Measurements from ENCODE around the gene NEGR1.

Gene NEGR1

GRCh38 chr1:71766748-71767147 lies 515.6 kb downstream of the NEGR1 start:
- no peak for DNase-seq

- DNase-seq = no peak
Observed at GRCh38 chr1:71762514-71763255, 519.7 kb downstream of the NEGR1 start.

GRCh38 chr1:71755441-71755840 lies 526.9 kb downstream of the NEGR1 start:
- DNase-seq = no peak

GRCh38 chr1:71753746-71754145 lies 528.6 kb downstream of the NEGR1 start:
- DNase-seq = no peak

GRCh38 chr1:71745326-71745725 lies 537.0 kb downstream of the NEGR1 start:
- no peak for DNase-seq

GRCh38 chr1:71743862-71744261 lies 538.5 kb downstream of the NEGR1 start:
- no peak for DNase-seq

GRCh38 chr1:71738910-71739309 lies 543.4 kb downstream of the NEGR1 start:
- no peak for DNase-seq

- no peak for DNase-seq
Observed at GRCh38 chr1:71738256-71738655, 544.1 kb downstream of the NEGR1 start.

GRCh38 chr1:71737768-71738167 lies 544.6 kb downstream of the NEGR1 start:
- DNase-seq = no peak

- no peak for DNase-seq
Observed at GRCh38 chr1:71733121-71733520, 549.2 kb downstream of the NEGR1 start.

- DNase-seq = peak; percentile 8
Observed at GRCh38 chr1:71721532-71721931, 560.8 kb downstream of the NEGR1 start.

GRCh38 chr1:71719330-71719729 lies 563.0 kb downstream of the NEGR1 start:
- DNase-seq = no peak

- no peak for DNase-seq
Observed at GRCh38 chr1:71717186-71717585, 565.2 kb downstream of the NEGR1 start.

- no peak for DNase-seq
Observed at GRCh38 chr1:71711456-71711855, 570.9 kb downstream of the NEGR1 start.

- peak; percentile 67 for DNase-seq
Observed at GRCh38 chr1:71706029-71706671, 576.2 kb downstream of the NEGR1 start.

- DNase-seq = no peak
Observed at GRCh38 chr1:71698186-71698585, 584.2 kb downstream of the NEGR1 start.

GRCh38 chr1:71695821-71696220 lies 586.5 kb downstream of the NEGR1 start:
- DNase-seq = no peak

GRCh38 chr1:71695084-71695483 lies 587.3 kb downstream of the NEGR1 start:
- DNase-seq = no peak

GRCh38 chr1:71693581-71693980 lies 588.8 kb downstream of the NEGR1 start:
- DNase-seq = peak; percentile 60

- no peak for DNase-seq
Observed at GRCh38 chr1:71689635-71690034, 592.7 kb downstream of the NEGR1 start.

GRCh38 chr1:71687376-71687775 lies 595.0 kb downstream of the NEGR1 start:
- no peak for DNase-seq

GRCh38 chr1:71676979-71677925 lies 605.1 kb downstream of the NEGR1 start:
- peak; percentile 84 for DNase-seq

GRCh38 chr1:71668065-71668464 lies 614.3 kb downstream of the NEGR1 start:
- no peak for DNase-seq

- DNase-seq = no peak
Observed at GRCh38 chr1:71667216-71667615, 615.1 kb downstream of the NEGR1 start.

All from NCI-H82 (cell line).